A549 (cell line): Measurements from ENCODE around the gene SSPN. TPM values are rescaled to one million over a fixed set of nuclear protein-coding genes. Genes with fewer than 3 reads are reported as not detected.

Experiments
- ATAC-seq, 2 experiments: fragments of 200-7000 bp in 1 of 2; fragments of >200 bp in 1 of 2; cut with Nextera tagmentation in 1 of 2; cut with Tn5 transposase in 1 of 2; 3 replicates each; pipeline versions ENCODE4 v1.8.0 to v1.9.1; 2018 to 2020; ENCODE audit warnings: mild to moderate bottlenecking in 1 of 2, moderate library complexity in 1 of 2
- CTCF ChIA-PET: fragments of 300-600 bp; sonication (Branson Sonifier 250); formaldehyde crosslinking; extraction: SDS; loops from one replicate; lab custom pipeline; 2021; ENCODE audit warnings: antibody characterized with exemption, inconsistent platforms; lab: Yijun Ruan, JAX
- POLR2A ChIA-PET: fragments of 350-600 bp; formaldehyde crosslinking; extraction: SDS; loops from one replicate; lab custom pipeline; 2021; ENCODE audit warnings: antibody characterized with exemption, inconsistent platforms; lab: Yijun Ruan, JAX
- DNase-seq, 2 experiments: peaks; one replicate each; pipeline versions ENCODE4 v3.0.0 to v3.0.0-alpha.2; 2011 to 2016; ENCODE audit warnings: low read depth in 1 of 2, low spot score in 1 of 2
- FAIRE-seq: peaks from 2 replicates; lab custom pipeline; 2011; peaks lifted over from hg19 to GRCh38; lab: Jason Lieb, UNC
- H3K27ac ChIP-seq, 2 experiments: fragments of >200 bp; sonication (Bioruptor Twin); formaldehyde crosslinking; 3 replicates each; pipeline ENCODE4 v1.5.1; 2016 to 2017
- H3K4me1 ChIP-seq: fragments of >200 bp; sonication (Bioruptor Twin); formaldehyde crosslinking; 3 replicates; pipeline ENCODE4 v1.6.1; 2016
- H3K4me2 ChIP-seq: fragments of >200 bp; sonication (Bioruptor Twin); formaldehyde crosslinking; 3 replicates; pipeline ENCODE4 v1.6.1; 2016
- H3K4me3 ChIP-seq: fragments of >200 bp; sonication (Bioruptor Twin); formaldehyde crosslinking; 3 replicates; pipeline ENCODE4 v1.5.1; 2016
- H3K9me3 ChIP-seq: fragments of >200 bp; sonication (Bioruptor Twin); formaldehyde crosslinking; 3 replicates; pipeline ENCODE4 v1.6.1; 2016
- EHF ChIP-seq: fragments of 250-450 bp; sonication (Bioruptor Pico); IDR thresholded peaks from 2 replicates; pipeline ENCODE4 v1.5.0; 2020; ENCODE audit warnings: mild to moderate bottlenecking
- EHMT2 ChIP-seq: fragments of 200-600 bp; sonication (generic); IDR thresholded peaks from 2 replicates; pipeline ENCODE4 v1.6.1; 2016; ENCODE audit warnings: antibody characterized with exemption, low read depth, mild to moderate bottlenecking, moderate library complexity
- EP300 ChIP-seq, 2 experiments: fragments of >200 bp; sonication (Bioruptor Twin); formaldehyde crosslinking; IDR thresholded peaks; 2 replicates in 1 of 2; 3 replicates in 1 of 2; pipeline ENCODE4 v1.6.1; 2016 to 2017
- FOSB ChIP-seq: fragments of 250-450 bp; sonication (Bioruptor Pico); IDR thresholded peaks from 2 replicates; pipeline ENCODE4 v1.5.0; 2020; ENCODE audit warnings: mild to moderate bottlenecking, moderate library complexity
- FOSL2 ChIP-seq, 2 experiments: fragments of 450-650 bp in 1 of 2; fragments of >200 bp in 1 of 2; sonication (Bioruptor Twin) in 1 of 2; formaldehyde crosslinking; IDR thresholded peaks; 2 replicates each; pipeline versions ENCODE4 v1.5.0 to v1.6.1; 2016 to 2020; ENCODE audit warnings: mild to moderate bottlenecking in 1 of 2, moderate library complexity in 1 of 2
- HDAC2 ChIP-seq: fragments of 200-600 bp; sonication (generic); IDR thresholded peaks from 2 replicates; pipeline ENCODE4 v1.6.1; 2016
- JUN ChIP-seq, 2 experiments: fragments of >200 bp; sonication (Bioruptor Twin); formaldehyde crosslinking; IDR thresholded peaks; 2 replicates in 1 of 2; 3 replicates in 1 of 2; pipeline ENCODE4 v1.6.1; 2016 to 2017
- JUNB ChIP-seq: fragments of >200 bp; sonication (Bioruptor Twin); formaldehyde crosslinking; IDR thresholded peaks from 2 replicates; pipeline ENCODE4 v1.6.1; 2016
- KDM1A ChIP-seq: fragments of 200-600 bp; sonication (generic); IDR thresholded peaks from 2 replicates; pipeline ENCODE4 v1.6.1; 2016; ENCODE audit warnings: low read depth, mild to moderate bottlenecking
- MAFK ChIP-seq: fragments of 450-650 bp; IDR thresholded peaks from 2 replicates; pipeline ENCODE4 v1.6.1; 2014; ENCODE audit not compliant: partially characterized antibody
- POLR2A ChIP-seq: IDR thresholded peaks from 2 replicates; pipeline ENCODE4 v1.6.1; 2012; ENCODE audit warnings: mild to moderate bottlenecking, low read length
- RAD21 ChIP-seq, 2 experiments: fragments of >200 bp in 1 of 2; sonication (Bioruptor Twin) in 1 of 2; formaldehyde crosslinking in 1 of 2; IDR thresholded peaks in 1 of 2; conservative IDR thresholded peaks in 1 of 2; 2 replicates in 1 of 2; 3 replicates in 1 of 2; pipeline ENCODE4 v1.6.1; 2012 to 2018; ENCODE audit warnings: inconsistent platforms in 1 of 2
- RCOR1 ChIP-seq: fragments of 150-350 bp; IDR thresholded peaks from 2 replicates; pipeline ENCODE4 v1.6.1; 2014; ENCODE audit warnings: antibody characterized with exemption, low read length, low read depth
- RNF2 ChIP-seq: fragments of 200-600 bp; sonication (generic); IDR thresholded peaks from 2 replicates; pipeline ENCODE4 v1.6.1; 2016; ENCODE audit warnings: low read depth, mild to moderate bottlenecking, antibody characterized with exemption, moderate library complexity, borderline replicate concordance
- SREBF2 ChIP-seq: fragments of 450-650 bp; IDR thresholded peaks from 2 replicates; pipeline ENCODE4 v1.6.1; 2014; ENCODE audit warnings: mild to moderate bottlenecking, moderate library complexity
- TFCP2L1 ChIP-seq: fragments of 250-450 bp; sonication (Bioruptor Pico); IDR thresholded peaks from 2 replicates; pipeline ENCODE4 v1.5.0; 2021; ENCODE audit warnings: mild to moderate bottlenecking
- ZFP36 ChIP-seq: fragments of 450-650 bp; IDR thresholded peaks from 2 replicates; pipeline ENCODE4 v1.6.1; 2014; ENCODE audit warnings: borderline replicate concordance; ENCODE audit not compliant: partially characterized antibody
- WGBS: methylation state at CpG from one replicate; pipeline ENCODE4 v1.1.6; 2017; ENCODE audit errors: missing lambda C conversion rate; 5-methylcytosine and 5-hydroxymethylcytosine counted together
- polyA plus RNA-seq, 4 experiments: library from polyadenylated mRNA; depleted of rRNA in 3 of 4; stranded (reverse); fragments of >200 nt; fragmentation: RNase III in 1 of 4; extraction: RNeasy Plus Mini Kit Qiagen cat#74134 plus additional on column Dnase treatment in 1 of 4; gene quantifications; 2 replicates in 3 of 4; 3 replicates in 1 of 4; pipeline ENCODE4 v1.2.3, GENCODE V29; 2011 to 2017
- TF ChIP-seq, protein P1 (sequence below): IDR thresholded peaks from 2 replicates; pipeline ENCODE4 v1.6.1; 2012; ENCODE audit warnings: low read depth, borderline replicate concordance
- TF ChIP-seq, protein P2 (sequence below): fragments of >200 bp; sonication (Bioruptor Twin); formaldehyde crosslinking; IDR thresholded peaks from 3 replicates; pipeline ENCODE4 v1.6.1; 2016
- TF ChIP-seq, protein P3 (sequence below): fragments of >200 bp; sonication (Bioruptor Twin); formaldehyde crosslinking; IDR thresholded peaks from 2 replicates; pipeline ENCODE4 v1.6.1; 2016
- TF ChIP-seq, protein P4 (sequence below): fragments of >200 bp; sonication (Bioruptor Twin); formaldehyde crosslinking; IDR thresholded peaks from 3 replicates; pipeline ENCODE4 v1.5.1; 2016
- TF ChIP-seq, protein P5 (sequence below): fragments of 450-650 bp; IDR thresholded peaks from 2 replicates; pipeline ENCODE4 v1.6.1; 2014; ENCODE audit warnings: antibody characterized with exemption
- TF ChIP-seq, protein P6 (sequence below): fragments of 200-600 bp; sonication (generic); IDR thresholded peaks from 2 replicates; pipeline ENCODE4 v1.6.1; 2016; ENCODE audit warnings: antibody characterized with exemption, mild to moderate bottlenecking, moderate library complexity

Gene SSPN
- polyA plus RNA-seq, 2 of the 4 experiments (the other 2 are of a cell fraction), result 0.85 to 2.6 TPM

DNA sequence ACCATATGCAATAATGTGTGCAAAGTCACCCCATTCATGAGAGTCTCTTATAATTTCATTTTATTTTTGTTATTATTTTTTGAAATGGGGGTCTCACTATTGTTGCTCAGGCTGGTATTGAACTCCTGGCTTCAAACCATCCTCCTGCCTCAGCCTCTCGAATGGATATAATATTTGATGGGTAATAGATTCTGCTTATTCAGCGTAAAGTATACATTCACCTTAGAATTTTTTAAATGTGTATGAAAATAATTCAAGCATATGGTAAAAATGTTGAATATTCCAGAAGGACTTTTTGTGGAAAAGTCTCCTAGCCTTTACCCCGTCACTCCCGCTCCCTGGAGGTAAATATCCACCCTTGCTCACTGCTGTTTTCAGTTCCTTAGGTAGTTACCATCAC, 23.4 kb upstream of the SSPN start:
- 46% methylated on average over 4 of the region's 4 CpGs for WGBS
- Histone ChIP-seq H3K27ac (no peak overlapping the region), H3K4me1 (no peaks in the 10 kb centered on the region), H3K4me2 (no peak overlapping the region), H3K4me3 (no peak overlapping the region), H3K9me3 (no peaks in the 10 kb centered on the region)
- ATAC-seq, result no peak
- TF ChIP-seq HDAC2 (no peak), EHMT2 (no peak), EHF (CRISPR knock-in tag) (no peak), POLR2A (no peak), MAFK (peak; percentile 84)
- TF ChIP-seq, protein P1, sequence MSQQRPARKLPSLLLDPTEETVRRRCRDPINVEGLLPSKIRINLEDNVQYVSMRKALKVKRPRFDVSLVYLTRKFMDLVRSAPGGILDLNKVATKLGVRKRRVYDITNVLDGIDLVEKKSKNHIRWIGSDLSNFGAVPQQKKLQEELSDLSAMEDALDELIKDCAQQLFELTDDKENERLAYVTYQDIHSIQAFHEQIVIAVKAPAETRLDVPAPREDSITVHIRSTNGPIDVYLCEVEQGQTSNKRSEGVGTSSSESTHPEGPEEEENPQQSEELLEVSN, result no peak
- FAIRE-seq, result no peak
- DNase-seq, result no peak
- ChIA-PET POLR2A (no interaction called here), CTCF (no interaction called here)

DNA sequence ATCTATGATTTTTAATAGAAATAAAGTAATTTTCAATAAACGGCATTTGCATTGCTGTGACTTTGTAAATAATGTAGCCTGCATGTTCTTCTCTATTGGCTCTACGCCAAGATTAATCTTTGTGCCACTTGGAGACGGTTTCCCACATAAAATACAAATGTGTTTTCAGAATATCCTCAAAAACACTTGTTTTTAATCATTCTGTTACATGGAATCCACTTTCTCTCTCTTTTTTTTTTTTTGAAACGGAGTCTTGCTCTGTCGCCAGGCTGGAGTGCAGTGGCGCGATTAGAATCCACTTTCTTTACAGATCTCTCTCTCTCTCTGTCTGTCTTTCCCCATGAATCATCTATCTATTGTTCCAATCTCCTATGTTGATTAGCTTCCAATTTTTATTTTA, 22.8 kb upstream of the SSPN start:
- 81% methylated on average over 7 of the region's 7 CpGs for WGBS
- H3K9me3 ChIP-seq, result no peaks in the 10 kb centered on the region
- DNase-seq (no peak), ATAC-seq (no peak), FAIRE-seq (no peak)
- no peaks in the 10 kb centered on the region for H3K4me1 ChIP-seq
- TF ChIP-seq EP300 (IDR thresholded peaks at IDR 0.05) (no peak), RCOR1 (no peak), RNF2 (no peak), JUN (IDR thresholded peaks at IDR 0.05) (no peak), POLR2A (no peak), TFCP2L1 (CRISPR knock-in tag) (no peak), FOSL2 (IDR thresholded peaks at IDR 0.05) (no peak), FOSL2 (CRISPR knock-in tag; IDR thresholded peaks at IDR 0.05) (no peak)
- TF ChIP-seq, protein P2, sequence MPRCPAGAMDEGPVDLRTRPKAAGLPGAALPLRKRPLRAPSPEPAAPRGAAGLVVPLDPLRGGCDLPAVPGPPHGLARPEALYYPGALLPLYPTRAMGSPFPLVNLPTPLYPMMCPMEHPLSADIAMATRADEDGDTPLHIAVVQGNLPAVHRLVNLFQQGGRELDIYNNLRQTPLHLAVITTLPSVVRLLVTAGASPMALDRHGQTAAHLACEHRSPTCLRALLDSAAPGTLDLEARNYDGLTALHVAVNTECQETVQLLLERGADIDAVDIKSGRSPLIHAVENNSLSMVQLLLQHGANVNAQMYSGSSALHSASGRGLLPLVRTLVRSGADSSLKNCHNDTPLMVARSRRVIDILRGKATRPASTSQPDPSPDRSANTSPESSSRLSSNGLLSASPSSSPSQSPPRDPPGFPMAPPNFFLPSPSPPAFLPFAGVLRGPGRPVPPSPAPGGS, result no peak
- TF ChIP-seq, protein P3, sequence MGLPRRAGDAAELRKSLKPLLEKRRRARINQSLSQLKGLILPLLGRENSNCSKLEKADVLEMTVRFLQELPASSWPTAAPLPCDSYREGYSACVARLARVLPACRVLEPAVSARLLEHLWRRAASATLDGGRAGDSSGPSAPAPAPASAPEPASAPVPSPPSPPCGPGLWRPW, result no peak
- TF ChIP-seq, protein P4, sequence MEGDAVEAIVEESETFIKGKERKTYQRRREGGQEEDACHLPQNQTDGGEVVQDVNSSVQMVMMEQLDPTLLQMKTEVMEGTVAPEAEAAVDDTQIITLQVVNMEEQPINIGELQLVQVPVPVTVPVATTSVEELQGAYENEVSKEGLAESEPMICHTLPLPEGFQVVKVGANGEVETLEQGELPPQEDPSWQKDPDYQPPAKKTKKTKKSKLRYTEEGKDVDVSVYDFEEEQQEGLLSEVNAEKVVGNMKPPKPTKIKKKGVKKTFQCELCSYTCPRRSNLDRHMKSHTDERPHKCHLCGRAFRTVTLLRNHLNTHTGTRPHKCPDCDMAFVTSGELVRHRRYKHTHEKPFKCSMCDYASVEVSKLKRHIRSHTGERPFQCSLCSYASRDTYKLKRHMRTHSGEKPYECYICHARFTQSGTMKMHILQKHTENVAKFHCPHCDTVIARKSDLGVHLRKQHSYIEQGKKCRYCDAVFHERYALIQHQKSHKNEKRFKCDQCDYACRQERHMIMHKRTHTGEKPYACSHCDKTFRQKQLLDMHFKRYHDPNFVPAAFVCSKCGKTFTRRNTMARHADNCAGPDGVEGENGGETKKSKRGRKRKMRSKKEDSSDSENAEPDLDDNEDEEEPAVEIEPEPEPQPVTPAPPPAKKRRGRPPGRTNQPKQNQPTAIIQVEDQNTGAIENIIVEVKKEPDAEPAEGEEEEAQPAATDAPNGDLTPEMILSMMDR, result no peak
- TF ChIP-seq, protein P5, sequence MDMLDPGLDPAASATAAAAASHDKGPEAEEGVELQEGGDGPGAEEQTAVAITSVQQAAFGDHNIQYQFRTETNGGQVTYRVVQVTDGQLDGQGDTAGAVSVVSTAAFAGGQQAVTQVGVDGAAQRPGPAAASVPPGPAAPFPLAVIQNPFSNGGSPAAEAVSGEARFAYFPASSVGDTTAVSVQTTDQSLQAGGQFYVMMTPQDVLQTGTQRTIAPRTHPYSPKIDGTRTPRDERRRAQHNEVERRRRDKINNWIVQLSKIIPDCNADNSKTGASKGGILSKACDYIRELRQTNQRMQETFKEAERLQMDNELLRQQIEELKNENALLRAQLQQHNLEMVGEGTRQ, result no peak
- CTCF ChIA-PET, result interaction anchor here (0.6 kb wide), 1 partner anchor 653 kb away, joined by 3 read pairs; no protein-coding TSS in a partner anchor
- H3K27ac ChIP-seq, result no peak overlapping the region
- POLR2A ChIA-PET, result no interaction called here
- H3K4me3 ChIP-seq, result no peak overlapping the region
- H3K4me2 ChIP-seq, result no peak overlapping the region

DNA sequence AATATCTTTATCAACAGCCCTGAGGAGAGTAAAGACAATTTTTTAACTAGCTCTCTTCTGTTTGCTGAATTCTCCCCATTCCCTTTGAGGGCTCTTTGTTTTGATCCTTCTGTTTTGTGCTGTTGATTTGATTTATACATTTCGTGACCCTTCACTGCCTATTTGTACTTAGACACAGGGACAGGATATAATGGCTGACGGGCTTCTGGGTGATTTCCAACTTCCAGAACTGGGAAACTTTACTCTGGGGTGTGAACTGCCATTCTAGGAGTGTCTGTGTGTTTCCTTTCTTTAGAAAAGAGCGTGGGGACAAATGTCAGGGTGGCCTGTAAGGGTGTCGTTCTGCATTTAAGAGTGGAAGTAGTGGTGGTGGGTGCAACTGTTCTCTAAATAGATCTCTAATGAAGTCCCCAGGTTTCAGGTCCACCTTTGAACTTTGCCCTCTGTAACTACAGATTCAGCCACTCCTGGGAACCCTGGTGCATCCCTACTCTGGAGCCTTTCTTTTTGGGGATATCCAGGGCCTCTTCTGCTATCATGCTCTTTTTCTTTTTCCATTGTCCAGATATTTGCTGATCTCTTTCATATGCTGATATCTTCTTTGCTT, 22.3 kb upstream of the SSPN start:
- Histone ChIP-seq H3K9me3 (no peaks in the 10 kb centered on the region), H3K4me1 (no peaks in the 10 kb centered on the region), H3K4me2 (no peak overlapping the region), H3K27ac (no peak overlapping the region), H3K4me3 (no peak overlapping the region)
- WGBS, result 63% methylated on average over 4 of the region's 4 CpGs
- no peak for ATAC-seq
- no peak for DNase-seq
- no peak for TF ChIP-seq RAD21 (conservative IDR thresholded peaks at IDR 0.05 in 1 of 2, IDR thresholded peaks at IDR 0.05 in 1 of 2)
- TF ChIP-seq ZFP36, result no peak
- TF ChIP-seq FOSB (CRISPR knock-in tag), result no peak
- no peak for TF ChIP-seq MAFK
- TF ChIP-seq KDM1A, result no peak
- no peak for TF ChIP-seq JUNB
- TF ChIP-seq, protein P2, result no peak
- TF ChIP-seq, protein P3, result no peak
- TF ChIP-seq, protein P6, sequence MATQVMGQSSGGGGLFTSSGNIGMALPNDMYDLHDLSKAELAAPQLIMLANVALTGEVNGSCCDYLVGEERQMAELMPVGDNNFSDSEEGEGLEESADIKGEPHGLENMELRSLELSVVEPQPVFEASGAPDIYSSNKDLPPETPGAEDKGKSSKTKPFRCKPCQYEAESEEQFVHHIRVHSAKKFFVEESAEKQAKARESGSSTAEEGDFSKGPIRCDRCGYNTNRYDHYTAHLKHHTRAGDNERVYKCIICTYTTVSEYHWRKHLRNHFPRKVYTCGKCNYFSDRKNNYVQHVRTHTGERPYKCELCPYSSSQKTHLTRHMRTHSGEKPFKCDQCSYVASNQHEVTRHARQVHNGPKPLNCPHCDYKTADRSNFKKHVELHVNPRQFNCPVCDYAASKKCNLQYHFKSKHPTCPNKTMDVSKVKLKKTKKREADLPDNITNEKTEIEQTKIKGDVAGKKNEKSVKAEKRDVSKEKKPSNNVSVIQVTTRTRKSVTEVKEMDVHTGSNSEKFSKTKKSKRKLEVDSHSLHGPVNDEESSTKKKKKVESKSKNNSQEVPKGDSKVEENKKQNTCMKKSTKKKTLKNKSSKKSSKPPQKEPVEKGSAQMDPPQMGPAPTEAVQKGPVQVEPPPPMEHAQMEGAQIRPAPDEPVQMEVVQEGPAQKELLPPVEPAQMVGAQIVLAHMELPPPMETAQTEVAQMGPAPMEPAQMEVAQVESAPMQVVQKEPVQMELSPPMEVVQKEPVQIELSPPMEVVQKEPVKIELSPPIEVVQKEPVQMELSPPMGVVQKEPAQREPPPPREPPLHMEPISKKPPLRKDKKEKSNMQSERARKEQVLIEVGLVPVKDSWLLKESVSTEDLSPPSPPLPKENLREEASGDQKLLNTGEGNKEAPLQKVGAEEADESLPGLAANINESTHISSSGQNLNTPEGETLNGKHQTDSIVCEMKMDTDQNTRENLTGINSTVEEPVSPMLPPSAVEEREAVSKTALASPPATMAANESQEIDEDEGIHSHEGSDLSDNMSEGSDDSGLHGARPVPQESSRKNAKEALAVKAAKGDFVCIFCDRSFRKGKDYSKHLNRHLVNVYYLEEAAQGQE, result no peak
- no peak for TF ChIP-seq SREBF2
- ChIA-PET POLR2A (no interaction called here), CTCF (interaction anchor here (0.6 kb wide), 2 partner anchors 12 to 653 kb away, joined by 3 to 5 read pairs; no protein-coding TSS in a partner anchor)
- no peak for FAIRE-seq
